HG02623 (cell line): ENCODE data around the gene CRKL.
"Not testable (repeated sequence)": the region's sequence is repeated elsewhere in the genome, so short reads cannot be mapped to it uniquely, and the experiment has no call there.

Experiments
- ATAC-seq: cut with Tn5 transposase; IDR thresholded peaks from one replicate; pipeline ENCODE4 v1.9.1; 2021; ENCODE audit warnings: moderate library complexity; ENCODE audit not compliant: unreplicated experiment

Gene CRKL

GRCh38 chr22:20965888-20966855, 49.0 kb downstream of the CRKL start:
- no peak for ATAC-seq

- ATAC-seq = no peak
Measured at GRCh38 chr22:20966883-20967696, 49.9 kb downstream of the CRKL start, which contains the start of gene AIFM3. AIFM3 (plus strand) TSS chr22:20967255; CDS start chr22:20967945, 690 bp downstream.

- ATAC-seq = no peak
Measured at GRCh38 chr22:20967697-20968211, 50.5 kb downstream of the CRKL start.

- no peak for ATAC-seq
Measured at GRCh38 chr22:20968281-20968977, 51.2 kb downstream of the CRKL start.

GRCh38 chr22:20970939-20971657, 53.9 kb downstream of the CRKL start:
- ATAC-seq = no peak

GRCh38 chr22:20972014-20972694, 54.9 kb downstream of the CRKL start:
- ATAC-seq = not testable (repeated sequence)

- no peak for ATAC-seq
Measured at GRCh38 chr22:20972933-20973577, 55.8 kb downstream of the CRKL start.

- ATAC-seq = no peak
Measured at GRCh38 chr22:20973634-20974286, 56.6 kb downstream of the CRKL start.

- ATAC-seq = no peak
Measured at GRCh38 chr22:20974336-20974955, 57.2 kb downstream of the CRKL start.

GRCh38 chr22:20975541-20976290, 58.5 kb downstream of the CRKL start:
- no peak for ATAC-seq

- no peak for ATAC-seq
Measured at GRCh38 chr22:20976291-20976877, 59.2 kb downstream of the CRKL start.

- no peak for ATAC-seq
Measured at GRCh38 chr22:20977019-20977418, 59.8 kb downstream of the CRKL start.

- ATAC-seq = no peak
Measured at GRCh38 chr22:20977516-20978170, 60.4 kb downstream of the CRKL start.

GRCh38 chr22:20978419-20978818, 61.2 kb downstream of the CRKL start:
- ATAC-seq = no peak

- no peak for ATAC-seq
Measured at GRCh38 chr22:20979243-20979809, 62.1 kb downstream of the CRKL start.

- ATAC-seq = no peak
Measured at GRCh38 chr22:20979940-20980453, 62.8 kb downstream of the CRKL start.
